ENCODE measurements around the gene SLC4A9.

The SLC4A9 gene

DNA sequence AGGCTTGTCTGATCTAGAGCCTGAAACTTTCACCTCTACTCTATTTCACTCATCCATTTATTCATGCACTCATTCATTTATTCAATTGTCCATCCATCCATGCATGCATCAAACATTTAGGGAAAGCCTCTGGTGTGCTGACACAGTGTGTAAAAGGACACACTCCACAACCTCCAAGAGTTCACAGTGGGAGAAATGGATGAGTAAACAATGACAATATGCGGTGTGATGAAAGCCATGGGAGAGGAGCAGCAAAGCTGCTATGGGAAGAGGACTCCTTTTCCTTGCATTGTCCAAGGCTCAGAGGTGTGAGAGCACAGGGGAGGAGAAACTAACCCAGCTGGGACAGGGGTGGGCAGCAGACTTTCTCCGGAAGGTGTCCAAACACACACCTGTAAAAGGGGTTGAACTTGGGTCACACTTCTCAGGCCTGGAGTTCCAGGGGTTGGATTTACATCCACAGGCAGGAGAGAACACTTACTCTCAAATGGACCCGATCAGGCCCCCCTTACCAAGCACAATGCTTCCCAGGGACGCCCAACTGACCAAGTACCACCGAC, 35.9 kb upstream of the SLC4A9 start:
- TF ChIP-seq, protein P1, sequence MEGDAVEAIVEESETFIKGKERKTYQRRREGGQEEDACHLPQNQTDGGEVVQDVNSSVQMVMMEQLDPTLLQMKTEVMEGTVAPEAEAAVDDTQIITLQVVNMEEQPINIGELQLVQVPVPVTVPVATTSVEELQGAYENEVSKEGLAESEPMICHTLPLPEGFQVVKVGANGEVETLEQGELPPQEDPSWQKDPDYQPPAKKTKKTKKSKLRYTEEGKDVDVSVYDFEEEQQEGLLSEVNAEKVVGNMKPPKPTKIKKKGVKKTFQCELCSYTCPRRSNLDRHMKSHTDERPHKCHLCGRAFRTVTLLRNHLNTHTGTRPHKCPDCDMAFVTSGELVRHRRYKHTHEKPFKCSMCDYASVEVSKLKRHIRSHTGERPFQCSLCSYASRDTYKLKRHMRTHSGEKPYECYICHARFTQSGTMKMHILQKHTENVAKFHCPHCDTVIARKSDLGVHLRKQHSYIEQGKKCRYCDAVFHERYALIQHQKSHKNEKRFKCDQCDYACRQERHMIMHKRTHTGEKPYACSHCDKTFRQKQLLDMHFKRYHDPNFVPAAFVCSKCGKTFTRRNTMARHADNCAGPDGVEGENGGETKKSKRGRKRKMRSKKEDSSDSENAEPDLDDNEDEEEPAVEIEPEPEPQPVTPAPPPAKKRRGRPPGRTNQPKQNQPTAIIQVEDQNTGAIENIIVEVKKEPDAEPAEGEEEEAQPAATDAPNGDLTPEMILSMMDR (IDR thresholded peaks at IDR 0.05): no peak
- H3K4me3 ChIP-seq (ENCODE audit: low read depth in 1 of 2, low read length in 1 of 2): no peak overlapping the region
- no peak overlapping the region for H3K27ac ChIP-seq
- H3K36me3 ChIP-seq: no peaks in the 10 kb centered on the region
- no peaks in the 10 kb centered on the region for H3K9me3 ChIP-seq
- no peaks in the 10 kb centered on the region for H3K27me3 ChIP-seq
- peaks cover 36 to 38% of the 10 kb centered on the region in 2 experiments for H3K4me1 ChIP-seq (ENCODE audit: control insufficient read depth in 1 of 2, insufficient read depth in 1 of 2, low read depth in 1 of 2, low read length in 1 of 2)

DNA sequence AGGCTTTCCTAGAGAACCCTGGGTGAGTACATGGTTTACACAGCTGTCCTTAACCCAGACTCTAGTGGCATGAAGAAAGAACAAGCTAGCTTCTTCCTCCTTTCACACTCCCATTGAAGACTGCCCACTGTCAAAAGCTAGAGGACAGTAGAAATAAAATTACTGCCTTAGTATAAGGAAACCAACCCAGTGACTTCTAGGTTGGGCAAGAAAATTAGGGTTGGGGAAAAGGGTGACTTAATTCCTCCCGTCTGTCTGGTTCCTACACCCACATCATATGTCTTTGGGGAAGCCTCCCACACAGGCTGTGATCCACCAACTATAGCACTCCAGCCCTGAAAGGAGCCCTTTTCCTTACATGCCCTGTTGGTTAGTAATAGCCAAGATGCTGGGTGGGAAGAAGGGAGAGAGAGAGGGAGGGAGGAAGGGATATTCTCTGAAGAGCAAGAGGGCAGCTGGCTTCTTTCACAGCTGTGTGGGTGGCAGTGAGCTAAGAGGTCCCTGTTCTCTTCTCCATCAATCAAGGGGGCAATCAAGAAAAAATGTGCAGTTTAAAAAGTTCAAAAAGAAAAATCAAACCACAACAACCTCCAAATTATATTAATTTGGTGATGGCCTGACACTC, 35.3 kb upstream of the SLC4A9 start:
- Histone ChIP-seq H3K36me3 (no peaks in the 10 kb centered on the region), H3K9me3 (no peaks in the 10 kb centered on the region), H3K4me3 (ENCODE audit: low read depth in 1 of 2, low read length in 1 of 2) (no peak overlapping the region), H3K4me1 (ENCODE audit: control insufficient read depth in 1 of 2, insufficient read depth in 1 of 2, low read depth in 1 of 2, low read length in 1 of 2) (peaks cover 29 to 32% of the 10 kb centered on the region in 2 experiments), H3K27ac (no peak overlapping the region), H3K27me3 (no peaks in the 10 kb centered on the region)
- TF ChIP-seq, protein P1 (IDR thresholded peaks at IDR 0.05): no peak

DNA sequence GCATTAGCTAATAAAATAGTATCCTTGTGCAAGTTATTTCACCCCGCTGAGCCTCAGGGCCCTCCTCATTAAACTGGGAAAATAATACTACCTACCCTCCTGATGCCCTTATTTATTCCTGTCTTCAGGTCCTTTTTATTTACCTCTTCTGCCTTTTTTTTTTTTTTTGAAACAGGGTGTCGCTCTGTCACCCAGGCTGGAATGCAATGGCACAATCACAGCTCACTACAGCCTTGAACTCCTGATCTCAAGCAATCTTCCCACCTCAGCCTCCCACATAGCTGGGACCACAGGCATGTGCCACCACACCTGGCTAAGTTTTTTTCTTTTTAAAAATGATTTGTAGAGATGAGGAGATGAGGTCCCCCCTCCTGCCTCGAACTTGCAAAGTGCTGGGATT, 34.5 kb upstream of the SLC4A9 start:
- Histone ChIP-seq H3K36me3 (no peaks in the 10 kb centered on the region), H3K4me1 (ENCODE audit: control insufficient read depth in 1 of 2, insufficient read depth in 1 of 2, low read depth in 1 of 2, low read length in 1 of 2) (peaks cover 22 to 24% of the 10 kb centered on the region in 2 experiments), H3K27me3 (no peaks in the 10 kb centered on the region), H3K4me3 (ENCODE audit: low read depth in 1 of 2, low read length in 1 of 2) (no peak overlapping the region), H3K9me3 (no peaks in the 10 kb centered on the region), H3K27ac (no peak overlapping the region)
- TF ChIP-seq, protein P1 (IDR thresholded peaks at IDR 0.05): no peak

DNA sequence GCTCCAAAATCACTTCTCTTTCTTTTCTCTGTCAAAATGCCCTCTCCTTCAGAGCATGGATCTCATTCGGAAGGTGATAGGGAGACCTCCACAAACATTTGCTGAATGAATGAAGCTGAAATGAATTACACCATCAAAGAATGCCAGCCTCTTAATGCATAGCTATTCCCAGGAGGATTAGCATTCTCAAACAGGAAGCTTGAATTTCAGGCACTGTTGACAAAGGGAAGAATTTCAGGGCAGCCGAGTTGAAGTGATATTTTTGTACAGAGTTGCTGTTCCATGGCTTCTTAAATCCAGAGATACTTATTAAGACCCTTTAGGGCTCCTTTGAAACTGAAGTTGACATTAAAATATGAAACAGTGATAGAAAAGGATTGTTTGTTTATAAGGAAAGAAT, 32.4 kb upstream of the SLC4A9 start:
- TF ChIP-seq, protein P1 (IDR thresholded peaks at IDR 0.05): no peak
- Histone ChIP-seq H3K4me3 (ENCODE audit: low read depth in 1 of 2, low read length in 1 of 2) (no peak overlapping the region), H3K4me1 (ENCODE audit: control insufficient read depth in 1 of 2, insufficient read depth in 1 of 2, low read depth in 1 of 2, low read length in 1 of 2) (peaks cover under 1 to 3% of the 10 kb centered on the region in 2 experiments), H3K27me3 (no peaks in the 10 kb centered on the region), H3K27ac (no peak overlapping the region), H3K36me3 (no peaks in the 10 kb centered on the region), H3K9me3 (no peaks in the 10 kb centered on the region)

DNA sequence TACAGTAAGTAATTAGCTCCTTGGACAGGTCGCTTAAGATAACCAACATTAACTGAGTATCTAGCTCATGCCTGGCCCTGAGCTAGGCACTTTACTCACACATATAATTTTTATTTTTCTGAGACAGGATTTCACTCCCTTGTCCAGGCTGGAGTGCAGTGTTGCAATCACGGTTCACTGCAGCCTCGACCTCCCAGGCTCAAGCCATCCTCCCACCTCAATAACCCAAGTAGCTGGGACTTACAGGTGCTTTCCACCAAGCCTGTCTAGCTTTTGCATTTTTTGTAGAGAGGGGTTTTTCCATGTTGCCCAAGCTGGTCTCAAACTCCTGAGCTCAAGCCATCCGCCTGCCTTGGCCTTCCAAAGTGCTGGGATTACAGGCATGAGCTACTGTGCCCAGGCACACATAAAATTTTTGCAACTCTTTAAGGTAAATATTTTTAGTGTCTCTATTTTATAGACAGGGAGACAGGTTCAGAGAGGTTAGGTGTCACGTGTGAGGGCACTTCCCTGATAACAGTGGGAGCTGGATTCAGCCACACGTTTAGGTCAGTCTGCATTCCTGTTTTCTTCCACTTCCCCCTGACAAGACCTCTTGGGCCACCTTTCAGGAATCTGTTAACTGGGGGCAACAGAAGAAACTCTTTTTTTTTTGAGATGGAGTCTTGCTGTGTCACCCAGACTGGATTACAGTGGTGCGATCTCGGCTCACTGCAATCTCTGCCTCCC, 31.8 kb upstream of the SLC4A9 start:
- Histone ChIP-seq H3K27me3 (no peaks in the 10 kb centered on the region), H3K4me1 (ENCODE audit: control insufficient read depth in 1 of 2, insufficient read depth in 1 of 2, low read depth in 1 of 2, low read length in 1 of 2) (no peaks in the 10 kb centered on the region), H3K27ac (no peak overlapping the region), H3K9me3 (no peaks in the 10 kb centered on the region), H3K36me3 (no peaks in the 10 kb centered on the region), H3K4me3 (ENCODE audit: low read depth in 1 of 2, low read length in 1 of 2) (no peak overlapping the region)
- TF ChIP-seq, protein P1 (IDR thresholded peaks at IDR 0.05): no peak

Measured in neutrophil (primary cell).